CD1c-positive myeloid dendritic cell (primary cell): Measurements from ENCODE around the gene SNAPC4.
"Not testable (repeated sequence)": the region's sequence is repeated elsewhere in the genome, so short reads cannot be mapped to it uniquely, and the experiment has no call there.

Source experiments
- DNase-seq: peaks from one replicate; pipeline ENCODE4 v3.0.0-alpha.2; 2016; ENCODE audit errors: extremely low spot score

SNAPC4 gene

DNA sequence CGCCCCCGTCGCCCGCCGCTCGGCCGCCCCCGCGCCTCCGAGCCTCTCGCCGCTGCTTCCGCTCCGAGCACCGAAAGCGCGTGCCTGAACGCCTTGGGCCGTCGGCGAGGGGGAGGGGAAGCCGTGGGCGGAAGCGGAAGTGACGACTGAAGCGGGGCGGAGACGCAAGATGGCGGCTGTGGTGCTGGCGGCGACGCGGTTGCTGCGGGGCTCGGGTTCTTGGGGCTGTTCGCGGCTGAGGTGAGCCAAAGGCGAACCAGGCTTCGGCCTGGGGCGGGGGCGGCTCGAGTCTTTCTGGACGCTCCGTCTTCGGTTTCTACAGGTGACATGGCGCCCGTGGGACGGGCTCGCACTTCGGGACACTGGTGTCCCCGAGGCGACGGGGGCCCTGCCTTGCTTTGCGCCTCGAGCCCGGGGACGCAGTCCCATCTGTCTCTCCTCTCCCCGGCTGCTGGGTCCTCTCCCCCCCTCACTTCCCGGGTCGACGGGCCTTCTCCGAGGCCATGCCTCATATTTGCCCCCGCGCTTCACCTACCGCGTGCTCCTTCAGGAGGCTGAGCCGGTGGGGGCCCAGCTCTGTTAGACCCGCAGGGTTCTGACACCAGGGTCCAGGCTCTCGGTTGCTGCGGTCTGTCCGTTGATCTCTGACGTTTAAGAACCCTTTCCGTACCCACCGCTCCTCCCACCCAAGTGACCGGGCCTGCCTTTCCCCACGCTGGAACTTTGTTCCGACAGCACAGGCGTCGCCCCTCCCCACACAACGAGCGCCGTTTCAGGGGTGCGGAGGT, 10.7 kb upstream of the SNAPC4 start, which contains the start of the genes ENTR1 and PMPCA:
Gene ENTR1 (minus strand): TSS at position 115 of the 788 bp plus-strand sequence. CDS start 217 bp downstream, outside the sequence.
Gene PMPCA (plus strand): TSS at position 159 of the 788 bp plus-strand sequence. CDS start 11 bp downstream, at position 170.
- peak; percentile 98 for DNase-seq

DNA sequence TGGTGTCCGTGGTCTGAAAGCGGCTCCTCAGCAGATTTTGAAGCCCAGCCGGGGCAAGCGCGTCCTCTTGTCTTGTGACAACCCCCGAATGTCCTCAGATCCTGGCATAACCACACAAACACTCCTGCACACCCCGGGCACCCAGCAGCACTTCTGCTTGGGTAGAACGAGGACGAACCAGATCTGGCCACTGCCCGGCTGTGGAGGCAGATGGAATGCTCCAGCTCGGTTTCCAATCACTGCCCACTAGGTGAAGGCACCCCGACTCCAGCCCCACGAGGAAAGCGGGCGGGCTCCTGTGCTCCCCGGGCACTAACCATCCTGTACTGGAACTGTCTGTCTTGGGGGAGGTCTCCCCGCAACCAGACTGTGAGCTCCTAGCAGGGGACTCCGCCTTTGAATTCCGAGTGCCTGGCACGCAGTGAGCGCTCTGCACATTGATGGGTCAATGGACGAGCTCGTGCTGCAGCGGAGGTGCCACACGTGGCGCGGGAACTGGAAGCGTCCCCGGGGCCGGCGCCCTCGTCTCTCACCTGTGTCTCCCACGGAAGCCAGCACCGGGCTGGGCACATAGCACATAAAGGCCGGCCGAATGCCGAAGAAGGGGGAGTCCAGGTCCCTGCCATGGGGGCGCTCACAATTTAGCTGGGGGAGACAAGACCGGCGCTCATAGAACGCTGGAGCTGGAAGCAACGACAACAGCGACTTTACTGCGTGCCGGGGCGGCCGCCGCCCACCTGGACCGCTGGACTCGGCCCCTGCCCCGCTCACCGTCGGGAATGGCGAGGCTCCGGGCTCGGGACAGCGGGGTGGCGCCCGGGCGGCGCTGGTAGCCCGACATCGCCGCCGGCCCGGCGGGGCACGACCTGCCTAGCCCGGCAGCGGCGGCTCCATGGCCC, 9.8 kb upstream of the SNAPC4 start:
- DNase-seq, result peak; percentile 52

DNA sequence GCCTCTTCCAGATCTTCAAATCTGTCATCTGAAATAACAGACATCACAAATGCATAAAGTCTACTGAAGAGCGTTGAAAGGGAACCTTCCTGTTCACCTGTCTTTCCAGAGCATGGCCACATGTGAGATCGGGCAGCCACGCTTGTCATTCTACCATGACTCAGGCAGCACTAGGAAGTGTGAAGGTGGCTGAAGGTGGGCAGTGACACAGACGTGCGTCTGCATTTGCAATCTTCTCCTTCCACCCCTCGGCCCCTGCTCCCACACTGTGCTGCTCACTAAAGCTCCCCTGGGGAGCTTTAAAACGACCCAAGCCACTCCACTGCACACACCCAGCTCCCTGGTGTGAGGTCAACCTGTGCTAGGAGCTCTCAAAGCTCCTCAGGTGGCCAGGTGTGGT, 7.9 kb upstream of the SNAPC4 start:
- DNase-seq, result no peak

DNA sequence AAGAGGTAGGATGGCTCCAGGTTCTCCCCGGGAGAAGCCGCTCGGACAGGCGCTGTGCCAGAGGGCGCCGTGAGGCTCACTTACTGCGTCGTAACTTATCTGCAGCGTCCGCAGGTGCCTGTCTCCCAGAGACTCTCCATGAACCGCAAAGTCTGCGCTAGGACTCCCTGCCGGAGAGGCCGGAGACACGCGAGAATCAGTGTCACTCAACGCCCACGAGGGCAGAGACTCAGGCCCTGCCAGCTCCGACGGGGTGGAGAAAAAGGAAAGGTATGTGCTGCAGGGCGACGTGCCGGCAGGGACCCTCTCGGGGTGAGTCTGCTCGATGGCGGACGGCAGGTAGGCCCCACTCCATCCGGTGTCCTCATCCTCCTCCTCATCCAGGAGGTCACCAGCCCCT, 7.1 kb upstream of the SNAPC4 start:
- DNase-seq, result not testable (repeated sequence)

DNA sequence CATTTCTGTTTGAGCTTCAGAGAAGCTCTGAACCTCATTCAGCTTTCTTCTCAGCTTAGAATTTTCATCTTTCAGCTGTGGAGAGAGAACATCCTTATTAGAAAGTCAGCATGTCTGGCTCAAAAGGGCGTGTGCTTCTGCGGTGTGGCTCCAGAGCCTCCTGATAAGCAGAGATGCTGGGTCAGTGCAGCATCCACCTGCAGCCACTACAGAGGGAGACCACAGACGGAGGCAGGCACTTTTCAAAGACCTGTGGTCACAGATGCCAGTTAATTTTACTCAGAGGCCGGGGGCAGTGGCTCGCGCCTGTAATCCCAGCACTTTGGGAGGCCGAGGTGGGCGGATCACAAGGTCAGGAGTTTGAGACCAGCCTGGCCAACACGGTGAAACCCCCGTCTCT, 5.9 kb upstream of the SNAPC4 start:
- DNase-seq, result not testable (repeated sequence)

DNA sequence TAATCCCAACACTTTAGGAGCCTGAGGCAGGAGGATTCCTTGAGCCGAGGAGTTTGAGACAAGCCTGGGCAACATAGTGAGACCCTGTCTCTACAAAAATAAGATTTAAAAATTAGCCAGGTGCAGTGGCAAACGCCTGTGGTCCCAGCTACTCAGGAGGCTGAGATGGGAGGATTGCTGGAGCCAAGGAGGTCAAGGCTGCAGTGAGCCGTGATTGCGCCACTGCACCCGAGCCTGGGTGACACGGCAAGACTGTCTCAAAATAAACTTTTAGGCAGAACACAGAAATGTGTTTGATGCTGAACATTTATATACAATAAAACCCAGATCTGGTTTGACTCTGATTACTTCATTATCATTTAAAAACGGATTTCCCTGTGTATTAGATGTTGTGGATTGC, 5.5 kb upstream of the SNAPC4 start:
- no peak for DNase-seq

DNA sequence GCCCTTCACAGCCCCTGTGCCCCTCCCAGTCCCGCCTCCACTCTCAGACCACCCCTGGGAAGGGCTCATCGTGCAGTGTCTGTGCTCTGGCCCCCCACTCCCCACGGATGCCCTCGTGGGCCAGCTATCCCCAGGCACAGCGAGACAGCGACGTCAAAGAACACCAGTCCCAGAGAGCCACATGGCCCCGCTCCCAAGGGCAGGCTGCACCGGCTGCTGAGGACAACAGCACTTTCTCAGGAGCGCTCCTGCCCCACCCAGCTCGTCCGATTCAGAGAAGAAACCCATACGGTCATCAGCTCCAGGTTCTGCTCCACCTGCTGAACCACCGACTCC, 4.8 kb upstream of the SNAPC4 start:
- no peak for DNase-seq

DNA sequence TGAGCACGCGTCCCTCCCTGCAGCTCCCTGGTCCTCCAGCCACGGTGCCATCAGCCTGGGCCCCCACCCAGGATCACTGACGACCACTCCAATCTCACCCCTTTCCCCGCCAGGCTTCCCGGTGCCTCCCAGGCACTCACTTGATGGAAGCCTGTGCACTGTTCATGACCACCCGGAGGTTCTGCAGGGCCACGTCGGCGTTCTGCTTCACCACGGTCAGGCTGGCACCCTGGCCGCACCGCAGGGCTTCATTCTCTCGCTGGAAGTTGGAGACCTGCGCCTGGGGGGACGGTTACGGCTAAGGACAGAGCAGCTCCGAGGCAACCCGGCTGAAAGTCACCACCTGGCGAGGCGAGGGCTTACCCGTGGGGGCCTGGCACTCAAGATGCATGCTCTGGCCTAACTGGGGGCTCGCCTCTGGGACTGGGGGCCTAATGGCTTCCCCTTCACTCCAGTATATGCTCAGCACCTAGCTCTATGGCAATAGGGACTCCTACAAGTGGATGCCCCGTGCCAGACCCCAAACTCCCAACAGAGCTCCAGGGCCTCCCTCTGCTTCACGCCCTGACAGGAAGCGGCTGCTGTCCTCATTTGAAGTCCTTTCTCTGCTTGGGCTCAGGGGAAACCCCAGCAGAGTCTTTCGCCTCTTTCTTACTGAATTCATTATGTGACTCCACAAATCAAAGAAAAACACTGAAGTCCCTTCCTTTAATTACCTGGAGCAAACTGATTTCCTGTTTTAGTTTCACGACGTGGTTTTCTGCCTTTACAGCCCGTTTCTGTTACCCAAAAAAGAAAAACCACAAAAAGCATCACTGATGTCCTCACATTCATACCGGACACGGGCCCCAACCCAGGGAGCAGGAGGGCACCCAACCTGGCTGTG, 4.2 kb upstream of the SNAPC4 start:
- DNase-seq, result no peak

DNA sequence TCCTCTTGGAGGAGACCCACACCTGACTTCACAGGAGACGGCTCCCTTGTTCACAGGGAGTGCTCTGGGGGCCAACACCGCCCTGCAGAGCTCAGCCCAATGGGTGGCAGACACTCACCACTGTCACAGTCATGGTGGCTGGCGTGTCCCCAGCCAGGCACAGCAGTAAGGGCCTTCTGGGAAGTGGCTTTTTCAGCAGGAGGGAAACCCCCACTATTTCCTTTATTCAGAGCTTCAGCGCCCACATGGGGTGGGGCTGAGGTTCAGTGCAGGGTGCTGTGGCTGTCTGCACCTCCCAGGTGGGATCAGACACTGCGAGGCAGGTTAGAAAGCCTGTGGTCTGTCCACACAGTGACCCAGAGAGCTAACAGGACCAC, 3.6 kb upstream of the SNAPC4 start:
- peak; percentile 40 for DNase-seq

DNA sequence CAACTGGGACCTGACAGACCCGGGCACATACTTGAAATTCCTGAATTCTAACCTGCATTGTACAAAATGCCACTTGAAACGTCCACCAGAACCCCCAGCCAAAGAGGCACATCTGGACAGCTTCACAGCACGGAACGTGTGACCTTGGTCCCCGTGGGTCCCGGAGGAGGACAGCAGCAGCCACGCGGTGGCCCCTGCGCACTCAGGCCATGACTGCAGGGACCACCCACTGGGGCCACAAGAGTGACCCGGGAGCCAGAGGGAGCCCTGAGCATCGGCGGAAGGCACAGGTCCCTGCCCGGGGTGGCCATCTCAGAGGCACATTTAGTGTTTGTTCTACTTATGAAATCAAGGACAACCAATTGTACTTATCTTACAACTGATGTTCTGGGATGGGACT, 2.1 kb upstream of the SNAPC4 start:
- DNase-seq, result no peak

DNA sequence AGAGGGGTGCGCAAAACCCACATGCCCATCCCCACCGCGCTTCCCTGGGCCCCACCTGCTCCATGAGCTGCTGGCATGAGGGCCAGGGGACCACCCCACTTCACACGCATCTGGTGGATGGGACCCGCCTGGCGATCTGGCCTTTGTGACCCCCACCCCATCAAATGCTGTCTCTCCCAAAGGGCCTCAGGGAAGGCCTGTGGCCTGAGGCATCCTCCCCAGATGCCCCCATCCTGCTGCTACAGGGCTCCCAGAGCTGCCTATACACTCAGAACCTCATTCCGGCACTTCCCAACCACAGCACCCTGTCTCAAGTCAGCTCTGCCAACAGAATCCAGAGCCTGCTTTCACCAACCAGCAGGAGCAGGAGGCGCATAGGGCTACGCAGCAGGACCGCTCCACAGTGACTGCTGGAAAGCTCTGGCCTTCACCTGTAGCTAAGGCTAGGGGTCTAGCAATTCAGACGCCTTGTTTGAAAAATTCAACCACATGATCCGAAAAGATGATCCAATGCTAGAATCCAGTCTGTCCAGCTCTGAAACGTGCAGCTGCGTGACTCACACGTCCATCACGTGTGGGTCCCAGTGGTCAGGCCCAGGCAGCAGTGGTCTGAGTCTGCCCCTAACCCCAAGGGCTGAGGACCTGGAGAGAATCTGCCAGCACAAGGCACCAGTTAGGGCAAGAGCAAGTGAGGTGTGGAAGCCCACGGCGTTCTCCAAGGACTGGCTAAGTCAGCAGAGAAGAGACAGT, 1.4 kb upstream of the SNAPC4 start:
- DNase-seq, result no peak

DNA sequence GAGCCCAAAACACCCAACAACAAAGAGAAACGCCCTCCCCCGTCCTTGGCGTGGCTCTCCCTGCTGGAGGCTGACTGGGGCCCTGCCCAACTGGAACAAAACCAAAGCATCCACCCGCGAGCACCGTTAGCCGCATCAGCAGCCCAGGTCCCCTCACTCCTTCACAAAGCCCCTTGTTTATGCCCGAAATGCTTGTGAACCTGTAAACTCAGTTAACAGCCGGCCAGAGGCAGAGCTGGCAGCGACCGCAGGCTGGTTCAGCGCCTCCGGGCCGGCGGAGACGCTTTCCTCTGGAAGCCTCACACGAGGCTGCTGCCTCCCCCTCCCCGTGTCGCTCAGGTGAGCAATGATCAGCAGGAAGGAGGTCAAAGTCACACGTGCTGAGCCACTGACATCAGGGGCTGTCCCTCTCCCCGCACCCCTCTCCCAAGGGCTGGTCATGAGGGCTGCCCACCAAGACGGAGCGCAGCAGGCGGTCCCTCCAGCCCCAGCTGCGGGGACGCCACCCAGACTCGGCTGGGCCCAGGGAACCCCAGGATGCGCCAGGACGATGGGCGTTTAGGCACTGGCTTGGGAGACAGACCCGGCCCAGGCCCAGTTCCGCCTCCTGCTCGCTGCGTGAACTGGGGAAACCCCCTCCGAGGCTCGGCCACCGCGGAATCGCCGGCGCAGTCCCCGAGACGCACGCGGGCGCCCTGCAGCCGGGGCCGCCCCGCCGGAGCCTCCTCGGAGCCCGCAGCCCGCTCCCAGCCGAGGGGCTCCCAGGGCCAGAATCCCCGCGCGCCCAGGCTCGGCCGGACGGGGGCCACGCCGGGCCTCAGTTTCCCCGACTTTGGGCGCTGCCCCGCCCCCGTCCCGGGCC, 563 bp downstream of the SNAPC4 start:
- peak; percentile 44 for DNase-seq

DNA sequence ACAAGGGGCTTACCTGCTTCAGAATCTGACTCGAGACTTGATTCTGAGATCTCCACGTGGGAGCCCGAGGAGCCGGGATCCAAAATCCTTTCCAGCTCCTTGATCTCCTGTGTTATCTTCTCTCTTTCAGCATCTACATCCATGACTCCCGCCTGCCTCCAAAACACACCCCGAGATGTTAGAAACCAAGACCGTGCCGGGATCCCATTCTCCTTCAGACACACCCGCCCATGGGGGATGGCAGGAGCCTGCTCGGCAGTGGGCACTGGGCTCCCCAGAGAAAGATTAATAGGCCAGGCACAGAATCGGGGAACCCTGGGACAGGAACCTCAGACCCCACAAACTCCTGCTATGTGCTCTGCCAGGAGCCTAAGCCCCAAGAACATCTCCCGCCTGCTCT, 1.7 kb downstream of the SNAPC4 start:
- no peak for DNase-seq

DNA sequence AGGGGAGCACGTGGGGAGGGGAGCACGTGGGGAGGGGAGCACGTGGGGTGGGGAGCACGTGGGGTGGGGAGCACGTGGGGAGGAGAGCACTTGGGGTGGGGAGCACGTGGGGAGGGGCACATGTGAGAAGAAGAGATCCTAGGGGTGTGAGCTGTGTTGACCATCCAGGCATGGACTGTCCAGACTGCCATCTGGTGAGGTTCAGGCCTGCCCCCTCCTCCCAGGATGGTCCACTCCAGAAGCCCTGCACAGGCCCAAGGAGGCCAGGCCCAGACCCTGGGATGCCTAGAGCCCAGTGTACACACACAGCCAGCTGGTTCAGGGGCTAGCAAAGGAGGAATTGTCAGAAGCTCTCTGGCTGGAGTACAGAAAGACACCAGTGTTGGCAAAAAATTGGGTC, 2.3 kb downstream of the SNAPC4 start:
- no peak for DNase-seq

DNA sequence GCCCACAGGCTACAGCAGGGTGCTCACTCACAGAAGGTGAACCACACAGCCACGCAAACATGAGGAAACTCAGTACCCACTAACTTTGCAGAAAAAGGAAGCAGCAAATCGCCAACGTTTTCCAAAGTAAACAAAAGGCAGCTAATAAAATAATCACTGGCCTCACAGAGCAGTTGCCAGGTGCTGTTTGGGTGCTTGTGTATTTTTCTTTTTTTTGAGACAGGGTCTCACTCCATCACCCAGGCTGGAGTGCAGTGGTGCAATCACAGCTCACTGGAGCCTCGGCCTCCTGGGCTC, 3.8 kb downstream of the SNAPC4 start:
- no peak for DNase-seq

DNA sequence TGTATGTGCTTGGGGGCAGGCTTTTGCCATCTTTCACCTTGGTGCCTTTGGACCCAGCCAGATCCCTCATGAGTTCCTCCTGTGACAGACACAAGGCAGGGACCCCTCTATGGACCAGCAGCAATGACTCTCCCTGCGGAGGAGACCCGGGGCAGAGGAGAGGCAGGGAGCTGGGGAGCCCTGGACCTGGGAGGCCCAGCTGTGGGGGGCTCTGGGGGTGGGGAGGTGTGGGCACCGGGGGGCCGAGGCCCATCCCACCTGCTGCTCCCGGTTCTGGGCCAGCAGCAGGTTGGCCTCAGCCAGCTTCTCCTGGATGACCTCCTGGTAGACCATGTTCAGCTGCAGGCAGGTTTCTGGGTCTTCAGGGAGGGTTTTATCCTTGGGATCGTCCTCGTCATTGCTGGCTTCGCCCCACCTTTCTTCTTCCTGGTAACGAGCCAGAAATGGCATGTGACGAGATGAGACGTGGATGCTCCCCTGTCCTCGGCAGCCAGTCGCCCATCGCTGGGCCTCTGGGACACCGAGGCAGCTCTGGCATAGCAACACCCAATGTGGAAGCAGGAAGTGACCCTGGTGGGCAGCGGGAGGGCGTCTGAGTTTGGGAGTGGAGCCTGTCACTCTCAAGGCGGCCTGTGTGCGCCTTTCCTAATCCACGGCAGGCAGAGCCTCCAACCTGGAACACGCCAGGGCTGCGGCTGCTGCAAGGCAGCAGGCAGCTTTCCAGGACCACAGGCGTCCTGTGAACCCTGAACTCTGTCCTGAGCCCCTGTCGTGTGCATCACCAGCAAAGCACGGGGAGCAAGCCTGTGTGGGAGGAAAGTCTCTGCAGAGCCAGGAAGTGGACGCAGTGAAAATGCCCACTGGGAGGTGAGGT, 4.4 kb downstream of the SNAPC4 start:
- no peak for DNase-seq

DNA sequence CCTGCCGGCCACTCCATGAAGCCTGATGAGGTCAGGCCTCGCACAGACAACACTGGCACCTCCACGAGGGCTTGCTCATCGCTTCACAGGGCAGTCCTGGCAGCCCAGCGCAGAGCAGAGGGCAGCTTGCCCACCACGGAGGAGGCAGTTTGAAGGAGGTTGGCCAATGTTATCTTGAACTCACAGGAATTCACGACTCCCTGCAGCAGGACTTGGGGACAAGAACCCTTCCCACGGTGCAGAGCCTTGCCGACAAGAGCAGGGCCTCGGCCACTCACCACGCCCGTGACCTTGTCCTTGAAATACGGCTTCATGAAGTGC, 5.0 kb downstream of the SNAPC4 start:
- DNase-seq, result no peak

DNA sequence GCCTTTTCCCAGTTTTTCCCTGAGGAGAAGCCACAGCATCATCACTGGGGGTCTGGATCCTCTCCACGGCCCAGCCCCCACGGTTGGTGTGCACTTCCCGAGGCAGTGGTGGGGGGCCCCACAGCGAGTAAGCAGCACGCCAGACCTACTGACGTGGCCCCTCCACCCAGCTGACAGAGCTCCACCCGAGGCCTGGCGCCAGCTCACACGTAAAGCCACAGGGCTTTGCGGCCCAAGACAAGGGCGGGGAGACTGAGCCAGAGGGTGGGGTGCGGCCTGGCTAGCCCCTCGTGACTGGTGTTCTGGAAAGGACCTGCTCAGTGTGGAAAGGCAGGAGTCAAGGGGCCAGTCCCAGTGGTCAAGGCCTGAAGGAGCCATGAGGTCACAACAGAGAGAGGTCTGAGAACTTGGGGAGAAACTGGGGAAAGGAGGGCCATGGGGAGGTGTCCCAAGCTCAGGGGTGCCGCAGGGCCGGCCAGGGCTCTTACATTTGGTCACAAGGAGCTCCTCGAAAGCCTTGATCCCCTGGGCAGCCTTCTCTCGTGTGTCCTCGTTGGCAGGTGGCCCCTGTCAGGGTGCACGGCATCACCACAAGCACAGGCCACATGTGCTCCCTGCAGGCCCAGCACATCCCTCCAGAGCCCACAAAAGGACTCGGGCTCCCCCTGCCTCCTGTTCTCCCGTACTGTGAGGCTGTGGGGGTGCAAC, 5.5 kb downstream of the SNAPC4 start:
- DNase-seq, result no peak

DNA sequence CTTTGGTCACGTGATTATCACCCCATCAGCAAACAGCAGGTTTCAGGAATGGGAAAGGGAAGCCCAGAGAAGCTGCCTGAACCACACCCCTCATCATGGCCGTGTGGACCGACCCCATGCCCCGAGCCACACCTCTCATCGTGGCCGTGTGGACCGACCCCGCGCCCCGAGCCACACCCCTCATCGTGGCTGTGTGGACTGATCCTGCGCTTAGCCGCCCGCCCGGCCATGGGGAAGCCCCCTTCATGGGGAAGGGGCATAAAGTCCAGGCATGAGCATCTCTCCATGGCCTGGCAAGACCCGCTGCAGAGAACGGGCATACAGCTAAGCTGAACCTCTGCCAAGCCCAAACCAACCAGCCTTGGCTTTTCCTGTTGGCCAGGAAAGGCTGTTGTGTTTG, 6.4 kb downstream of the SNAPC4 start:
- DNase-seq, result no peak
